NCI-H1105 (cell line): ENCODE measurements around the gene CHPF2.

ENCODE experiments used
- DNase-seq: peaks from one replicate; lab custom pipeline; 2025; lab: John Stamatoyannopoulos, UW

CHPF2 gene

DNA sequence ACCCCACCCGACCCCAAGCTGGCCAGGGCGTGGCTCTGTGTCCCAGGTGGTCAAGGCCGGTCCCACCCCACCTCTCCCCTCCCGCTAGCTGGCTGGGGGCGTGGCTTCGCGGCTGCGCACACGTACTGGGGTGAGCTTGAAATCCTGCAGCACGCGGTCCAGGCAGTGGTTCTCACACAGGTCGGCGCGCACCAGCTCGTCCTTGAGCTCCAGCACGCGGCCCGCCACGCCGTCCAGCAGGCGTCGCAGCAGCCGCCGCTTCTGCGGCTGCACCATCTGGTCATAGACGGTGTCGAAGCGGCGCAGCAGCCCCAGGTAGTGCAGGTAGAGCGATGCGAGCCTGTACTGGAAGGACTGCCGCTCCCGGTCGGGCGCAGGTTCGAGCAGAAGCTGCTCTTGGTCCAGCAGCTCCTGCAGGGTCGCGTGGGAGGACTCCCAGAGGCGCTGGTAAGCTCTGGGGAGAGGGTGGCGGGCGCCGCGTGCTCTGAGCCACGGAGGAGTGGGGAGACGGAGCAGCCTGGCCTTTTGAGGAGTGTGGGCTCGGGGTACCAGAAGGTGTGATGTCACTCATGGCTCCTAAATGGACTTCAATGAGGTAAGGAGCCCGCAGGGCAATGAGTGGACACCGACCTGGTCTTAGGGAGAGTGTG lies 27.8 kb upstream of the CHPF2 start:
- DNase-seq: no peak

GRCh38 chr7:151205730-151206129 lies 26.6 kb upstream of the CHPF2 start:
- no peak for DNase-seq

- DNase-seq: no peak
Measured at GRCh38 chr7:151206914-151207313, 25.4 kb upstream of the CHPF2 start.

GRCh38 chr7:151207315-151207714 lies 25.0 kb upstream of the CHPF2 start:
- no peak for DNase-seq

DNA sequence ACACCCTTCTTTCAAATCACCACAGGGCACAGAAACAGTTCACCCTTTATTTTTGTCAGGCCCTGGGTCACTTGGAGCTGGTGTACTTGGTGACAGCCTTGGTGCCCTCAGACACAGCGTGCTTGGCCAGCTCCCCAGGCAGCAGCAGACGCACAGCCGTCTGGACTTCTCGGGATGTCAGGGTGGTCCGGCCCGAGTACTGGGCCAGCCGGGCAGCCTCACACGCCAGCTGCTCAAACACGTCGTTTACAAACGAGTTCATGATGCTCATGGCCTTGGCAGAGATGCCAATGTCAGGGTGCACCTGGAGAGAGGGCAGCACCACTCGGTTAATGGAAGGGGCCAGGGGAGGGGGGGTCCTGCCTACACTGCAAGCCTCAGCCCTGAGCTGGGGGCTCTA lies 24.5 kb upstream of the CHPF2 start:
- no peak for DNase-seq

- no peak for DNase-seq
Measured at GRCh38 chr7:151208253-151208862, 23.9 kb upstream of the CHPF2 start.

DNA sequence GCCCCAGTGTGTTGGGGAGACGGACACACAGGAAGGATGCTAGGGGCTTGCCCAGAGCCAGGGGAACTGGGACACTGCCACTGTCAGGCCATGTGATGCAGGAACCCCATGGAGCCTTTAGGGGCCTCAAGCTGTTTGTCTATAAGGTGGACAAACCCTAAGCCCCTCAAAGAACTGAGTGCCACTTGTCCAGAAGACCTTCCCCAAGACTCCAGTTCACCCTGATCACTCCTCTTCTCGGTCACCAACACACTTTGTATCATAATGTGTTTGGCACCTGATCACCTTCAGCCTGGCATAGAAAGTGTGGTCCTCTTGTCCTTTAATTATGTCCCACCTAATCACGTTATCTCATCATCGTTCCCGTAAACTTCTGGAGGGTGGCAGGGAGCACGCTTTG lies 22.7 kb upstream of the CHPF2 start:
- DNase-seq: no peak

- DNase-seq: no peak
Measured at GRCh38 chr7:151210087-151210854, 22.0 kb upstream of the CHPF2 start, which contains the start of gene H2BK1. Gene H2BK1, minus strand, starts transcription at chr7:151210488. Its CDS starts 170 bp downstream, at chr7:151210318.

DNA sequence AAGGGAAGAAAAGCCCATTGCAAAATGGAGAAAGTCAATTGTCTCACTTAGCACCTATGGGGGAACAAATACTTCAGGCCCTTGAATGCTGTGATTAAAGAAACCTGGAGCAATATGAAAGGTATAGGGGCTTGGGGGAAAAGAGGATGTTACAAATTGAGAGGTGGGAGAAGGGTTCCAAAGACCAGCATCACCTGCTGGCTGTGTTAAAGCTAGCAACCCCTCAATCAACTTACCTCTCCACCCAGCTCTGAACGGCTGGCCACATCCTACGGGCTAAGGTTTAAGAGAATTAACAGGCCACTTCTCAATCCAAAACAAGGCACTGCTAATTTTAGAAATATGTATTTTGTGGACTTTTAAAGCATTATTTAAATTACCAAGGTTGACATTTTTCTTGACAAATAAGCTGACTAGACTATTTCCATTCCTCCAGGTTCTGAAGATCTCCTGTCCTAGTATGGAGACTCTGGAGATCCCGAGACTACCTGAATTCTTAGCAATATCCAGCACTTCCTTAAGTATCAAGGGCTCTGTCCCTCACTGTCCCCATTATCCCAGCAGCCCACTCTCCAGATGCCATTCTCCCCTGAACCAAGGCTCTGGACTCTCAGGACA lies 21.0 kb upstream of the CHPF2 start:
- DNase-seq: no peak

- DNase-seq: no peak
Measured at GRCh38 chr7:151212626-151213025, 19.7 kb upstream of the CHPF2 start.

DNA sequence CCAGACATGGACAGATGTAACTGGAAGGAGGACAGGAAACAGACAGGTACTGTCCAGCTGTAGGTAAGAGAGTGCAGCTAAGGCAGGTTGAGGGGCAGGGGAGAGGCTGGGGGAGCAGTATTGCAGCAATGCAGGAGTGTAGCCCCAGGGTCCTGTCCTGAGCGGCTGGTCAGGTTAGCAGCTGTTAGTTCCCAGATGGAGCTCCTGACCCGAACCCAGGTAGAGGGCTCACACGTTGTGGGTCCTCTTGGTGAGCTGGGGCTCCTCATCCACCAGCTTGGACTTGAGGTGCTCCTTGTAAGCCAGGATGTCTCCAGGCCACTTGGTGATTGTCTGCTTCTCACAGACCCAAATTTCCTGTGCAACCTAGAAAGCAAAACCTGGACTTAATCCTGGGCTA lies 18.5 kb upstream of the CHPF2 start:
- no peak for DNase-seq

- no peak for DNase-seq
Measured at GRCh38 chr7:151215396-151215795, 16.9 kb upstream of the CHPF2 start.

GRCh38 chr7:151218170-151218569 lies 14.1 kb upstream of the CHPF2 start:
- DNase-seq: no peak

DNA sequence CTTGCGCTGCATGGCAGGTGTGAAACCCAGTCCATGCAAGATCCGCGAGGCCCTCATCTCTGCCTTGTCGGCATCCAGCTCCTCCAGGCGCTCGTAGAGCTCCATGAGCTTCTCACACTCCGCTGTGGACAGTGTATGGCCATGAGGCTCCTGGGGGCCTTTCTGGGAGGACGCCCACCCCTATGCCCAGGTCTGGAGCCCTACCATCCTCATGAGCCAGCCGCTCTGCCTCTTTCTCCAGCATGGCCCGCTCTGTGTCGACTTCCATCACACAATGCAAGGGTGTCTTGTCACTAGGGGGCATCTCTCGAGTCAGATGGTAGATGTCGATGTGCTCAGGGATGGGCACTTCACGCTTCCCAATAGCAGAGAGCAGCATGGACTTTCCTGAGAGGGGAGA lies 8.6 kb upstream of the CHPF2 start:
- DNase-seq: no peak

DNA sequence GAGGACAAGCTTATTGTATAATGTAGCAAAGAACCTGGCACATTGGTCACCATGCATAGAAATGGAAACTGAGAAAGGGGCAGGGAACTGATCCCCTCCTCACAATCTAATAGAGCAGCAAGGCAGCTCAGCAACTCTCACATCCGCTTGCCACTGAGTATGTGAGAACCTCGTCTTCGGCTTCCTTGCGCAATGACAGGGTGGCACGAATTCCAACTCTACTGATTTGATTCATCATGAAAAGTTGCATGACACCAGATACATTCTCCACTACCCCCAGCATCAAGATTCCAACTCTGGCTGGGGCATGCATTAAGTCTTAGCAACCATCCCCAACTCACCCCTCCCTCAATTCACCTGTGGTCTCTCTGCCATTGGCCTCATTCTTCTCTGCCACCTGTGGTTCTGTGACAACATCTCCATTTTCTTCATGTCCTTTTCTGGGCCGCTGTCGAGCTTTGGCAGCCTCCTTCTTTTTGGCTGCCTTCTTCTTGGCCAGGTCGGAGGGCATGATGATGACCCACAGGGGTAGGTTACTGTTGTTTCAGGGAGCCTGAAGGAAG lies 6.3 kb upstream of the CHPF2 start:
- no peak for DNase-seq

DNA sequence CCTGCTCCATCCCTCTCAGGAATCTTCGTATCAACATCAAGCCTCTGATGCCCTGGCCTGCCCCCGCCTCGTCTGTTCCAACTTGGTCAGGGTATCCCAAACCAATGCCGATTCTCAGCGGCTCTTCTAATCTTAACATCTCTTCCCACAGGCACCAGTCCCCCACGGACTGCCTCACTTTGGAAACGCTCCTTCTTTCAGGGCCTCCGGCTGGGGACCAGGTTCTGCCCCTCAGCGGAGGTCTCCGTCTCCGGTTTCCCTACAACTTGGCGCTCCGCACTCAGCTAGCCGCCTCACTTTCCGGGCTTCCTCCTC lies 5.8 kb upstream of the CHPF2 start:
- no peak for DNase-seq

DNA sequence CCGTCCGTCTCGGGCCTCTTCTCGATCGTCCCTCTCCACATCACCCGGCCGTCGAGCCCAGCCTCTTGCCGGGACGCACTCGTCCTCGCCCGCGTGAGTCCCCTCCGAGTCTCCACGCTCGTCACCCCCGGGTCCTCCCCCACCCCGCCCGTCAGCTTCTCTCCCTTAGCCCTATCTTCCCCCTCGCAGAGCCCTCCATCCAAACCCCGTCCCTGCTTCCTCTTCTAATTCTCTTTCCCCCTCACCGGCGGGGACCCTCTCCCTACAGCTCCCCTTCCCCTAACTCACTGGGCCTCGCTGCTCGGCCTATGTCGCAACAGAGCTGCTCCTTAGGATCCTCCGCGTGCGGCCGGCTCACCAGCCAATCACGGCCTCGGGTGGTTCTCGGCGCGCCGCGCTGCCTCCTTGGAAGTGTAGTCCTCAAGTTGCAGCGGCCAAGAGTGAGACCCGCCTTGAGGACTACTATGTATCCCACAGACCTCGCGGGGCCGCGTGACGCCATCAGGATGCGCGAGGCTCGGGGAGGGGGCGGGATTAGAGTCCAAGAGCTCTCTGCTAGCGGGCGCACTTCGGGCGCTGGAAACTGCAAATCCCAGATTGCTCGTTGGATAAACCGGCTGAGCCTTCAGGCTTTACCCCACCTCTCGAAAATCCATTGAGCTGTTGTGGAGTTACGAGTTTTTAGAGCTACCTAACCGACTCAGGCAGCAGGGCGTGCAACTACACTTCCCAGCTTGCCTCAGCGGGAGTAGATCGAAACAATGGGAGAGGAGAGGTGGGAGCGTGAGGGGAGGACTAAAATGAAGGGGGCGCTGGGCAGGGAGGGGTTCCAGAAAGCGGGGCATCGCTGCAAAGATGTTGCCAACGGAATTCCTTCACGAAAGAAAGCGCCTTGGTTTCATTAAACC lies 5.2 kb upstream of the CHPF2 start, which contains the start of gene ABCF2:
Gene ABCF2 (minus strand): TSS at position 331 of the 908 bp plus-strand sequence. CDS start 747 bp downstream, outside the sequence.
- DNase-seq: peak; percentile 98

DNA sequence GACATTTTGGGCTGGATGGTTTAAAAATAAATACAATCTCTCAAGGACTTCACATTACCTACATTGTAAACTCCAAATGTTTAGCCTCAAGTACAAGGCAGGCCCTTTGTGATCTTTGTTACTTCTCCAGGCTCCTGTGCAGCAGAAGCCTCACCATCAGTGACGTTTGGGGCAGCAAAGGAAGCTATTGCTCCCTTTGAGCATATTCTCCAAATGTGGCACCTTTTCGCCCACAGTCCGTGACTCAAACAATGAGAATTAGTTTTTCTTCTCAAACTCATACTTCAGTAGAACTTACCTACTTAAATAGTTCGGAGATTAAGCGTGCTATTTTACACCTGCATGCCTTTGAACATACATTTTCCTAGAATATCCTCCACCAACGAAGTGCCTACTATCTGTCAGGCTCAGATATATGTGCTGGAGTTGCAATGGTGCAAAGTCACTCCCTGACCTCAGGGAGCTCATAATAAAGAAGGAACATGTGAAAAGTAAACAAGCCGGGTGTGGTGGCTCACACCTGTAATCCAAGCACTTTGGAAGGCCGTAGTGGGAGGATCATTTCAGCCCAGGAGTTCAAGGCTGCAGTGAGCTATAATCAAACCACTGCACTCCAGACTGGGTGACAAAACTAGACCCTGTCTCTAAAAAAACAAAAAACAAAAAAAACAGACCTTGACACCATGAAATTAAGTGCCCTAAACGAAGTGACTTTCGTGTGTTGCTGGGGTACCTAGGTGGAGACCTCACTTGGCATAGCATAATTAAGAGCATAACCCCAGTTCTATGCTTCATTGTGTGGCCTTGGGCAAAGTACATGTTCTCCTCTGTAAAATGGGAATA lies 4.0 kb upstream of the CHPF2 start:
- no peak for DNase-seq

DNA sequence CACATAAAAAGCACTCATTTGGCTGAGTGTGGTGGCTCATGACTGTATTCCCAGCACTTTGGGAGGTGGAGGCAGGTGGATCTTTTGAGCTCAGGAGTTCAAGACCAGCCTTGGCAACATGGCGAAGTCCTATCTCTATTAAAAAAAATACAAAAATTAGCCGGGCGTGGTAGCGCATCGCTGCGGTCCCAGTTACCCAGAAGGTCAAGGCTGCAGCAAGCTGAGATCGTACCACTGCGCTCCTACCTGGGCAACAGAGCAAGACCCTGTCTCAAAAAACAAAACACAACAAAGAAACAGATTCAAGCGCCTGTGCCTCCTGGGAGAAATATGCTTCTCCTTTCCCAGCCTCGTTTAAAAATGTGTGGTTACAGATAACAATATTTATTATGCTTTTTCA lies 3.0 kb upstream of the CHPF2 start:
- no peak for DNase-seq

- no peak for DNase-seq
Measured at GRCh38 chr7:151231080-151231479, 1.2 kb upstream of the CHPF2 start.
